ENCODE data around the gene SPHKAP.

GRCh38 chr2:228083131-228083530 is 98.4 kb downstream of the SPHKAP start:
- no peak for TF ChIP-seq POLR2AphosphoS5 (IDR thresholded peaks at IDR 0.05; ENCODE audit: low read depth, low read length)
- TF ChIP-seq TAF1 (IDR thresholded peaks at IDR 0.05; ENCODE audit: borderline replicate concordance, low read depth, low read length) = no peak
